Heart left ventricle (tissue), 16 donors: ENCODE data around the gene PRICKLE2. TPM values are rescaled to one million over a fixed set of nuclear protein-coding genes. Genes with fewer than 3 reads are reported as not detected.

Source experiments
- ATAC-seq, 4 donors: fragments of 200-7000 bp; cut with Tn5 transposase; one replicate each; pipeline ENCODE4 v1.9.1; 2020 to 2022; ENCODE audit warnings: moderate library complexity in 4 of 4, mild to moderate bottlenecking in 3 of 4, moderate number of reproducible peaks in 1 of 4
- DNase-seq, 5 donors: peaks; one replicate each; pipeline ENCODE4 v3.0.0-alpha.2; 2020
- H3K27ac ChIP-seq, 12 donors: fragments of 200-600 bp; sonication (generic) in 4 of 12; one replicate each; pipeline versions ENCODE4 v1.5.0 to v1.8.0; 2016 to 2022; ENCODE audit warnings: mild to moderate bottlenecking in 2 of 12
- H3K27me3 ChIP-seq, 9 donors: fragments of 200-600 bp; sonication (generic) in 2 of 9; one replicate each; pipeline versions ENCODE4 v1.5.1 to v1.8.0; 2016 to 2022; ENCODE audit warnings: mild to moderate bottlenecking in 3 of 9
- H3K36me3 ChIP-seq, 9 donors: fragments of 200-600 bp; sonication (generic) in 2 of 9; one replicate each; pipeline versions ENCODE4 v1.5.0 to v1.8.0; 2018 to 2022; ENCODE audit warnings: mild to moderate bottlenecking in 2 of 9
- H3K4me1 ChIP-seq, 12 donors: fragments of 200-600 bp; sonication (generic) in 4 of 12; one replicate each; pipeline versions ENCODE4 v1.5.0 to v1.8.0; 2016 to 2022; ENCODE audit warnings: mild to moderate bottlenecking in 3 of 12
- H3K4me3 ChIP-seq, 12 donors: fragments of 200-600 bp; sonication (generic) in 4 of 12; one replicate each; pipeline versions ENCODE4 v1.5.0 to v1.8.0; 2017 to 2022; ENCODE audit warnings: mild to moderate bottlenecking in 9 of 12, moderate library complexity in 4 of 12
- H3K9me3 ChIP-seq, 12 donors: fragments of 200-600 bp; sonication (generic) in 4 of 12; one replicate each; pipeline versions ENCODE4 v1.5.0 to v1.8.0; 2016 to 2022; ENCODE audit warnings: mild to moderate bottlenecking in 1 of 12
- POLR2A ChIP-seq, 2 donors: fragments of 450-650 bp; IDR thresholded peaks; one replicate each; pipeline ENCODE4 v1.6.1; 2017; ENCODE audit warnings: antibody characterized with exemption in 2 of 2, mild to moderate bottlenecking in 2 of 2, moderate library complexity in 2 of 2
- WGBS, 4 donors: extraction: QIAGEN DNeasy Blood & Tissue Kit in 2 of 4; methylation state at CpG; one replicate each; pipeline versions ENCODE4 v1.1.5 to v1.1.7; 2013 to 2018; 5-methylcytosine and 5-hydroxymethylcytosine counted together
- intact Hi-C, 10 donors: fragments of 100-400 bp; cut with DNase I; formaldehyde crosslinking; loops; one replicate each; pipeline versions ENCODE4 v1.11.1 to v1.14.2; 2022
- polyA plus RNA-seq, 2 donors: library from polyadenylated mRNA; stranded (reverse); fragments of 200-250 nt; gene quantifications; one replicate each; pipeline ENCODE4 v1.2.3, GENCODE V29; 2013
- total RNA-seq, 9 donors: library from RNA; depleted of rRNA in 2 of 9; stranded (reverse); fragments of >200 nt in 2 of 9; fragmentation: NEBNext Ultra II Directional in 3 of 9; extraction: Animal tissue kit (Norgen Biotek cat#: 25700) in 3 of 9; gene quantifications; one replicate each; pipeline versions ENCODE4 v1.1.0 to v1.2.4, GENCODE V29; 2016 to 2023
- TF ChIP-seq, protein P1 (sequence below), 12 donors: fragments of 200-600 bp; sonication (generic) in 4 of 12; IDR thresholded peaks; one replicate each; pipeline versions ENCODE4 v1.5.0 to v1.8.0; 2018 to 2022; ENCODE audit warnings: antibody characterized with exemption in 12 of 12, mild to moderate bottlenecking in 5 of 12
- donor health status: ischemic (EF 13 %, LVEDD 7.1; RV severe dilation, severe dysfunction).
- donor health status: healthy with polysubstance abuse.
- donor health status: DM: no; HTN: yes; CAD: no.
- donor health status: DM: no; HTN: no; CAD: no.
- donor health status: ischemic (EF 25% LVEDD 6.9; RV normal size, moderate dysfunction).
- donor health status: ischemic (EF 25% LVEDD 5.7; RV mildly dilated, moderate dysfunction).
- donor health status: healthy.
- donor health status: DM: yes; HTN: yes; CAD: no.
- donor health status: ischemic (EF 35%, LVEDD 5.7; RV mildly dilated, moderate dysfunction).
- donor health status: nonischemic (EF 11% LVEDD 7.7; RV severe dilation, severe dysfunction).
- donor health status: DM: yes; HTN: yes; CAD: no.
- donor health status: PGD.
- donor health status: ischemic (EF 29% LVEDD 5.4; RV normal size, mild dysfunction).
- donor health status: nonischemic (EF 23%, LVEDD 6.1; RV moderate dilation, normal function).

Gene PRICKLE2
- total and polyA plus RNA-seq, 11 donors = 1.5 to 15.2 (median 7.3) TPM

DNA sequence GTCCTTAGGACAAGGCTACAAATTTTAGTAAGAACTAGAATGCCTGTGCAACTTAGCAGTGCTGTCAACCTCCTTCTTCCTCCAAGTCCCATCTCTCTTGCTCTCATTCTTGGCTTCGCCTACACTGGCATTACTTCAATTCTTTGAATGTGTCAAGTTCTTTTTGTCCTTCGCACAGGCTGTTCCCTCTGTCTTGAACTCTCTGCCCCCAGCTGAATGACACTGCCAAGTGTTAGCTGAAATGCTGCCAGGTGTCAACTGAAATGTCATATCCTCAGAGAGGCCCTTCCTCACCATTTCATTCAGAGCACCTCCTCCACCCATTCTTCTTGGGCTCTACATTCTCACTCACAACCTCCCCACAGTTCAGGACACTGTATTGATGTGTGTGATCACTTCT, 153.1 kb downstream of the PRICKLE2 start:
- H3K27me3 ChIP-seq = no peaks in the 10 kb centered on the region
- H3K4me1 ChIP-seq = peaks cover 0 to 22% (median 6%) of the 10 kb centered on the region in 12 donors
- H3K4me3 ChIP-seq = no peak overlapping the region
- intact Hi-C loops = no loop called here
- ATAC-seq (no peak), DNase-seq (no peak)
- no peaks in the 10 kb centered on the region for H3K36me3 ChIP-seq
- WGBS, 4 donors = 78 to 82% (median 80%) methylated on average over 2 of the region's 2 CpGs
- TF ChIP-seq POLR2A (IDR thresholded peaks at IDR 0.05) = no peak
- TF ChIP-seq, protein P1, sequence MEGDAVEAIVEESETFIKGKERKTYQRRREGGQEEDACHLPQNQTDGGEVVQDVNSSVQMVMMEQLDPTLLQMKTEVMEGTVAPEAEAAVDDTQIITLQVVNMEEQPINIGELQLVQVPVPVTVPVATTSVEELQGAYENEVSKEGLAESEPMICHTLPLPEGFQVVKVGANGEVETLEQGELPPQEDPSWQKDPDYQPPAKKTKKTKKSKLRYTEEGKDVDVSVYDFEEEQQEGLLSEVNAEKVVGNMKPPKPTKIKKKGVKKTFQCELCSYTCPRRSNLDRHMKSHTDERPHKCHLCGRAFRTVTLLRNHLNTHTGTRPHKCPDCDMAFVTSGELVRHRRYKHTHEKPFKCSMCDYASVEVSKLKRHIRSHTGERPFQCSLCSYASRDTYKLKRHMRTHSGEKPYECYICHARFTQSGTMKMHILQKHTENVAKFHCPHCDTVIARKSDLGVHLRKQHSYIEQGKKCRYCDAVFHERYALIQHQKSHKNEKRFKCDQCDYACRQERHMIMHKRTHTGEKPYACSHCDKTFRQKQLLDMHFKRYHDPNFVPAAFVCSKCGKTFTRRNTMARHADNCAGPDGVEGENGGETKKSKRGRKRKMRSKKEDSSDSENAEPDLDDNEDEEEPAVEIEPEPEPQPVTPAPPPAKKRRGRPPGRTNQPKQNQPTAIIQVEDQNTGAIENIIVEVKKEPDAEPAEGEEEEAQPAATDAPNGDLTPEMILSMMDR (IDR thresholded peaks at IDR 0.05) = no peak
- H3K27ac ChIP-seq = no peak overlapping the region
- H3K9me3 ChIP-seq = no peaks in the 10 kb centered on the region

DNA sequence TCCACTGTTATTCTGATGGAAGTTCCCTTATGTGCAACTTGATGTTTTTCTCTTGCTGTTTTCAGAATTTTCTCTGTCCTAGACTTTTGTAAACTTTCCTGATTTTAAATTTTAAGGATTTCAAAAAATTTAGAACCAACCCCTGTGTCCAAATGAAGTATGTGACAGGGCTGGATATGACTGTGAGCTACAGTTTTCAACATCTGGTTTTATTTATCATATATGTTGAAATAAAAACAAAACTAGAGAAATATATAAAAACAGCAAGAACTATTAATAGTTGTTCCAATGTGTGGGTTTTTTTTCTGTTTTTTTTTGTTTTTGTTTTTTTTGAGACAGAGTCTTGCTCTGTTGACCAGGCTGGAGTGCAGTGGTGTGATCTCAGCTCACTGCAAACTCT, 154.6 kb downstream of the PRICKLE2 start:
- intact Hi-C loops = no loop called here
- H3K27ac ChIP-seq = no peak overlapping the region
- H3K4me1 ChIP-seq = peaks cover 0 to 22% (median 6%) of the 10 kb centered on the region in 12 donors
- ATAC-seq (no peak), DNase-seq (no peak)
- no peaks in the 10 kb centered on the region for H3K36me3 ChIP-seq
- H3K4me3 ChIP-seq = no peak overlapping the region
- TF ChIP-seq, protein P1 (IDR thresholded peaks at IDR 0.05) = no peak
- TF ChIP-seq POLR2A (IDR thresholded peaks at IDR 0.05) = no peak
- no peaks in the 10 kb centered on the region for H3K9me3 ChIP-seq
- no peaks in the 10 kb centered on the region for H3K27me3 ChIP-seq

DNA sequence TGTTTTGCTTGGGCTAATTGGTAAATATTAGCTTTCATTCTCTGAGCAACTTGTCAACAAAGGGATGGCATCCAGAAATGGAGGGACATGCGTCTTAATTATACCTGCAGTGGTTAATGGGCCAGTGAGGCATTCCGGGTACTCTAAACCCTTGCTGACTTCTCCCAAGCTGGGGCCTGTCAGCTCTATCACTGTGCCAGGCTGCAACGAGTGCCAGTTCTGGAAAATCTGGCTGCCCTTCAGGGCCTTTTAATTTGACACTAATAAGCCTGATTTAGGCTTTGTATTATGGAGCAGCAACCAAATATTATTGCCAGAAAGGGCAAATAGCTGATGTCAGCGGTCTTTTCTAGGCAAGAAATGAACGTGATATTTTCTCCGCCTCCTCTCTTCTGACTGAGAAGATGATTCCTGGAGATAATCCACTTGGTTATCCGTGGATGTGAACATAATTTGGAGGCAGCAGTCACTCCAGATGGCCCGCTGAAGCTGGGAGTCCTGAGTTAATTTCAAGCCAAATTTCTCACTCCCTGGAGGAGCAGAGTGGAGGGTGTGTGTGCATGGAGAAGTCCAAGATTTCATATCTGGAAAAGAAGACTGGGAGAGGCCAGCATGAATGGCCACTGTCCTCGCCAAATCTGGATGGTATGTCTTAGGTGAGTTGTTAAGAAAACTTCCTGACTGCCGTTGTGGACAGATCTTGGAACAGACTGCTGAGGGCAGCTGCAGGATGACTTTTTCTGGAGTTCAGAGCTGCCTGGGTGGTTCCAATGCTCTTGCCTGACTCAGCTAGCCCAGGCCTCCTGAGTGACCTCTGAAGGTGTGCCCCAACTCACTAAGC, 157.5 kb downstream of the PRICKLE2 start:
- no peak for DNase-seq
- Histone ChIP-seq H3K27me3 (no peaks in the 10 kb centered on the region), H3K4me3 (no peak overlapping the region), H3K36me3 (no peaks in the 10 kb centered on the region), H3K27ac (peak overlapping the region in 2 of 12 donors; percentile 6 to 12), H3K9me3 (no peaks in the 10 kb centered on the region), H3K4me1 (peaks cover 0 to 15% (median 8%) of the 10 kb centered on the region in 12 donors)
- intact Hi-C loops = no loop called here
- WGBS, 4 donors = 42 to 64% (median 52%) methylated on average over 9 to 10 of the region's 10 CpGs
- no peak for TF ChIP-seq POLR2A (IDR thresholded peaks at IDR 0.05)
- TF ChIP-seq, protein P1 (IDR thresholded peaks at IDR 0.05) = no peak
- peak; percentile 41 to 61 (median 47) for ATAC-seq

DNA sequence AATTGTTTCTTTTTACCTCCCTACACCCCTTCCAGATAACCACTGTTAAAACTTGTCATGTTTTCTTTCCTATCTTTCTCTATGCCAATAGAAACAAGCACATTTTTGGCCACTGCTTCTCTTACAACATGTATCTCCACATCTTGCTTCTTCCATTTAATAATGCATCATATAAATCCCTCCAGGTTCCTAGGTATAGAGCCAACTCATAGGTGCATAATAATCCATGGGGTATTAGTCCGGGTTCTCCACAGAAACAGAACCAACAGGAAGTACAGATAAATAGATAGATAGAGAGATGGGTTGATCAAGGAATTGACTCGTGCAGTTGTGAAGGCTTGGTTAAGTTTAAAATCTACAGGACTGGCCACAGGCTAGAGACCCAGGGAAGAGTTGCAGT, 160.5 kb downstream of the PRICKLE2 start:
- TF ChIP-seq POLR2A (IDR thresholded peaks at IDR 0.05) = no peak
- TF ChIP-seq, protein P1 (IDR thresholded peaks at IDR 0.05) = no peak

More for the DNA sequence above, 160.5 kb downstream of the PRICKLE2 start:
- H3K36me3 ChIP-seq = no peaks in the 10 kb centered on the region
- peaks cover 0 to 19% (median 7%) of the 10 kb centered on the region in 12 donors for H3K4me1 ChIP-seq
- no peak overlapping the region for H3K4me3 ChIP-seq
- intact Hi-C loops = no loop called here
- ATAC-seq (no peak), DNase-seq (no peak)
- WGBS, 4 donors = 90 to 94% (median 93%) methylated on average over 2 of the region's 2 CpGs
- no peaks in the 10 kb centered on the region for H3K27me3 ChIP-seq
- H3K27ac ChIP-seq = no peak overlapping the region
- no peaks in the 10 kb centered on the region for H3K9me3 ChIP-seq
